ENCODE results near the gene RUNX3. TPM values are rescaled to one million over a fixed set of nuclear protein-coding genes. Genes with fewer than 3 reads are reported as not detected.

RUNX3 gene
- polyA plus RNA-seq, 1 donor (not counting 4 experiments of a cell fraction or from before 2014, with no cell fraction given): not detected

DNA sequence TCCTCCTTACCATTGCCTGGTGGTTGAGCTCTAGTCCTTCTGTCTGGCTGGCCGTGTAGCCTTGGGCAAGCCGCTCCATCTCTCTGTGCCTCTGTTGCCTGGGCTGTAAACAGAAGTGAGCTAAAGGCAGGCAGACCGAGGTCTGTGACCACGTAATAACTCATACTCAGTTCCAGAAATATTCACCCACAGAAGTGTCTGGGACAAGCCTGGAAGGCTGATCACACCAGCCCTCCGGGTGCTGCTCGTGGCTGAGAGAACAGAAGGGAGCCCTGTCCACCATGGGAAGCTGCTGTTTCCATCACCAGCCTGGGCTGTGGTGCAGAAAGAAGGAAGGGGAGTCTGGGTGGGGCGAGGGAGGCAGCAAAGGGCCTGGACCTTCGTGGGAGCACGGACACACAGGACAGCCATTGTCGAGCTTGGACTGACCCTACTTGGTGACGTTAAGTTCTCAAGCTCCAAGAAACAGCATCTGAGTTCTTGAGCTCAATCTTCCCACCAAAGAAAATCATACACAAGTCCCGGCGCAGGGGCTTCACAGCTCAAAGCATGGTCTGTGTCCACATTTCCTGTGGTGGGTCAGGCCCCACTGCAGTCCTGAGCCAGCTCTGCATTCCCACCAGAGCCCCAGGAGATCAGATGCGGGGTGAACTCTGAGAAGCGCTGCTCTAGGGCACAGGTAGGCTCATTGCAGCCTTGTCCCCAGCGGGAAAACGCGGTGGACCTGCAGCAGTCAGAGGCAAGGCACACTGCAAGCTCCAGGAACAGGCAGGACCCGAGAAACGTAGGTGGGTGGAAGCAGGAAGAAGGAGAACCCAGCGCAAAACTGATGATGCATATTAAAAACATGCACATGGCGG, 61.8 kb downstream of the RUNX3 start:
- Histone ChIP-seq H3K9me3 (ENCODE audit: control insufficient read depth, low read depth, low read length) (no peaks in the 10 kb centered on the region), H3K4me3 (ENCODE audit: control insufficient read depth in 2 of 3, extremely low read depth in 1 of 3, insufficient read depth in 2 of 3, low read depth in 1 of 3, low read length in 3 of 3) (no peak overlapping the region), H3K27ac (ENCODE audit: control insufficient read depth, insufficient read depth, low read length) (no peak overlapping the region), H4K20me1 (ENCODE audit: control insufficient read depth, extremely low read depth, insufficient read depth, low read length) (no peaks in the 10 kb centered on the region), H3K9me1 (ENCODE audit: control insufficient read depth, extremely low read depth, insufficient read depth, low read length) (no peaks in the 10 kb centered on the region), H3K79me2 (ENCODE audit: control insufficient read depth, insufficient read depth, low read length) (no peaks in the 10 kb centered on the region), H3K36me3 (ENCODE audit: control insufficient read depth in 2 of 2, extremely low read depth in 1 of 2, insufficient read depth in 2 of 2, low read length in 2 of 2) (no peaks in the 10 kb centered on the region), H3K9ac (ENCODE audit: control insufficient read depth, extremely low read depth, insufficient read depth, low read length) (no peak overlapping the region), H2AFZ (ENCODE audit: control insufficient read depth, low read length) (no peak overlapping the region), H3K4me1 (ENCODE audit: control insufficient read depth, extremely low read depth, insufficient read depth, low read length) (no peaks in the 10 kb centered on the region), H3K27me3 (ENCODE audit: control insufficient read depth, extremely low read depth, insufficient read depth, low read length) (peaks cover 7% of the 10 kb centered on the region), H3K4me2 (ENCODE audit: control insufficient read depth, extremely low read depth, insufficient read depth, low read depth, low read length) (no peak overlapping the region)
- TF ChIP-seq, protein P1, sequence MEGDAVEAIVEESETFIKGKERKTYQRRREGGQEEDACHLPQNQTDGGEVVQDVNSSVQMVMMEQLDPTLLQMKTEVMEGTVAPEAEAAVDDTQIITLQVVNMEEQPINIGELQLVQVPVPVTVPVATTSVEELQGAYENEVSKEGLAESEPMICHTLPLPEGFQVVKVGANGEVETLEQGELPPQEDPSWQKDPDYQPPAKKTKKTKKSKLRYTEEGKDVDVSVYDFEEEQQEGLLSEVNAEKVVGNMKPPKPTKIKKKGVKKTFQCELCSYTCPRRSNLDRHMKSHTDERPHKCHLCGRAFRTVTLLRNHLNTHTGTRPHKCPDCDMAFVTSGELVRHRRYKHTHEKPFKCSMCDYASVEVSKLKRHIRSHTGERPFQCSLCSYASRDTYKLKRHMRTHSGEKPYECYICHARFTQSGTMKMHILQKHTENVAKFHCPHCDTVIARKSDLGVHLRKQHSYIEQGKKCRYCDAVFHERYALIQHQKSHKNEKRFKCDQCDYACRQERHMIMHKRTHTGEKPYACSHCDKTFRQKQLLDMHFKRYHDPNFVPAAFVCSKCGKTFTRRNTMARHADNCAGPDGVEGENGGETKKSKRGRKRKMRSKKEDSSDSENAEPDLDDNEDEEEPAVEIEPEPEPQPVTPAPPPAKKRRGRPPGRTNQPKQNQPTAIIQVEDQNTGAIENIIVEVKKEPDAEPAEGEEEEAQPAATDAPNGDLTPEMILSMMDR (optimal IDR thresholded peaks at IDR 0.05 in 1 of 3, IDR thresholded peaks at IDR 0.05 in 1 of 3, conservative IDR thresholded peaks at IDR 0.05 in 1 of 3; ENCODE audit: extremely low read depth in 1 of 3, insufficient read depth in 2 of 3, low read length in 3 of 3): no peak
- no peak for TF ChIP-seq EZH2 (IDR thresholded peaks at IDR 0.05; ENCODE audit: low read length)
- no peak for DNase-seq (ENCODE audit: low read depth, low spot score)
- dilution Hi-C loops (cut with MboI; ENCODE audit: extremely low pct_ligation_motif_present, low sequenced_read_pairs): no loop called here
- FAIRE-seq: no peak

DNA sequence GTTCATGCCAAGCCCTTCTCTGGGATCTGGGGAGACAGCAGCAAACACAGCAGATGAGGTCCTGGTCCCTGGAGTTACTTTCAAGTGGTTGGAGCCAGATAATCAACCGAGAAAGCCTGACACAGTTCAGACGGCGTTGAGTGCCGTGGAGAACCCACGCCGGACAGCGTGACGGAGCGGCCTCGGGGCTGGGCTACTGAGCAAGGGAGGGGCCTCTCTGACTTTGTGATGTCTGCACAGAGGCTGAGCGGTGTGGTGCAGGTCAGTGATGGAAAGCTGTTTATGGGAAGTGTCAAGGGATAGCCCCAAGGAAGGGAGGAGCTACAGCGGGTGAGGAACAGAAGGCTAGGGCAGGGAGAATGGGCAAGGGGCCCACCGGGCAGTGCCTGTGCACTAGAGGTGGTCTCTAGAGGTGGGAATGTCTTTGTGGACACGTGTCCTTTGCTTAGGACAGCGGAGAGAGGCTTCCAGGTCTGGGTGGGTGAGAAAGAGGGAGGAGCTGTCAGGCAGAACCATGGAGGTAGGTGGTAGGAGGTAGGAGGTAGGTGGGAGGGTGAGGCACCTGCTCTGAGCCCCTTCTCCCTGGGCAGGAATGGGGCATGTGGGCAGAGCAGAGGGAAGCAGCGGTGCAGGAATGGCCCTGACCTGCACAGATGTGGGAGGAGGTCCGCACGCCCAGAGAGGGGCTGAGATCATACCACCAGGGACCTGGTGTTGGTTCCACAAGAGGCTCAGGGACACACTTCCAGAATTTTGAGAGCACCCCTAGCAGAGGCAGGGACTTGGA, 62.8 kb downstream of the RUNX3 start:
- no peak for TF ChIP-seq EZH2 (IDR thresholded peaks at IDR 0.05; ENCODE audit: low read length)
- TF ChIP-seq, protein P1 (optimal IDR thresholded peaks at IDR 0.05 in 1 of 3, IDR thresholded peaks at IDR 0.05 in 1 of 3, conservative IDR thresholded peaks at IDR 0.05 in 1 of 3; ENCODE audit: extremely low read depth in 1 of 3, insufficient read depth in 2 of 3, low read length in 3 of 3): no peak
- H3K27ac ChIP-seq (ENCODE audit: control insufficient read depth, insufficient read depth, low read length): no peak overlapping the region
- FAIRE-seq (no peak), DNase-seq (ENCODE audit: low read depth, low spot score) (no peak)
- no peaks in the 10 kb centered on the region for H4K20me1 ChIP-seq (ENCODE audit: control insufficient read depth, extremely low read depth, insufficient read depth, low read length)
- peaks cover 7% of the 10 kb centered on the region for H3K27me3 ChIP-seq (ENCODE audit: control insufficient read depth, extremely low read depth, insufficient read depth, low read length)
- no peak overlapping the region for H3K4me2 ChIP-seq (ENCODE audit: control insufficient read depth, extremely low read depth, insufficient read depth, low read depth, low read length)
- dilution Hi-C loops (cut with MboI; ENCODE audit: extremely low pct_ligation_motif_present, low sequenced_read_pairs): no loop called here
- H2AFZ ChIP-seq (ENCODE audit: control insufficient read depth, low read length): no peak overlapping the region
- no peaks in the 10 kb centered on the region for H3K9me3 ChIP-seq (ENCODE audit: control insufficient read depth, low read depth, low read length)
- H3K4me1 ChIP-seq (ENCODE audit: control insufficient read depth, extremely low read depth, insufficient read depth, low read length): peaks cover 1% of the 10 kb centered on the region
- H3K4me3 ChIP-seq (ENCODE audit: control insufficient read depth in 2 of 3, extremely low read depth in 1 of 3, insufficient read depth in 2 of 3, low read depth in 1 of 3, low read length in 3 of 3): no peak overlapping the region
- no peak overlapping the region for H3K9ac ChIP-seq (ENCODE audit: control insufficient read depth, extremely low read depth, insufficient read depth, low read length)
- no peaks in the 10 kb centered on the region for H3K9me1 ChIP-seq (ENCODE audit: control insufficient read depth, extremely low read depth, insufficient read depth, low read length)
- H3K79me2 ChIP-seq (ENCODE audit: control insufficient read depth, insufficient read depth, low read length): no peaks in the 10 kb centered on the region
- H3K36me3 ChIP-seq (ENCODE audit: control insufficient read depth in 2 of 2, extremely low read depth in 1 of 2, insufficient read depth in 2 of 2, low read length in 2 of 2): no peaks in the 10 kb centered on the region

All from keratinocyte (primary cell).